ENCODE results near the gene TNFRSF4. TPM values are rescaled to one million over a fixed set of nuclear protein-coding genes. Genes with fewer than 3 reads are reported as not detected.

TNFRSF4 gene
- total and polyA plus RNA-seq, 8 donors, result 0.55 to 4.5 (median 2.9) TPM; not detected in 4

- Histone ChIP-seq H3K27me3 (no peaks in the 10 kb centered on the region), H3K36me3 (no peaks in the 10 kb centered on the region), H3K4me3 (no peak overlapping the region), H3K9me3 (peaks cover 0 to 8% (median 0%) of the 10 kb centered on the region in 4 donors), H3K27ac (no peak overlapping the region), H3K4me1 (no peaks in the 10 kb centered on the region)
- intact Hi-C loops (cut with DNase I; ENCODE audit: low total_unique reads), result no loop called here
- TF ChIP-seq POLR2AphosphoS5 (IDR thresholded peaks at IDR 0.05), result no peak
- TF ChIP-seq POLR2A (IDR thresholded peaks at IDR 0.05), result no peak
- TF ChIP-seq CTCF (IDR thresholded peaks at IDR 0.05), result no peak
- TF ChIP-seq EP300 (IDR thresholded peaks at IDR 0.05), result no peak
- DNase-seq, result no peak
- 69 to 87% (median 76%) methylated on average over 5 of the region's 5 CpGs for WGBS, 5 donors
Measured at GRCh38 chr1:1189111-1189510, 24.8 kb downstream of the TNFRSF4 start.

- H3K4me1 ChIP-seq, result no peaks in the 10 kb centered on the region
- peaks cover 0 to 4% (median 0%) of the 10 kb centered on the region in 3 donors for H3K27me3 ChIP-seq
- peaks cover 0 to 7% (median 0%) of the 10 kb centered on the region in 4 donors for H3K9me3 ChIP-seq
- TF ChIP-seq CTCF (IDR thresholded peaks at IDR 0.05), result no peak
- TF ChIP-seq POLR2A (IDR thresholded peaks at IDR 0.05), result no peak
- no peak for TF ChIP-seq EP300 (IDR thresholded peaks at IDR 0.05)
- no peak for TF ChIP-seq POLR2AphosphoS5 (IDR thresholded peaks at IDR 0.05)
- intact Hi-C loops (cut with DNase I; ENCODE audit: low total_unique reads), result no loop called here
- H3K27ac ChIP-seq, result no peak overlapping the region
- H3K36me3 ChIP-seq, result no peaks in the 10 kb centered on the region
- no peak for DNase-seq
- H3K4me3 ChIP-seq, result no peak overlapping the region
Measured at GRCh38 chr1:1187938-1188337, 26.0 kb downstream of the TNFRSF4 start.

- Histone ChIP-seq H3K4me3 (no peak overlapping the region), H3K36me3 (no peaks in the 10 kb centered on the region), H3K27ac (no peak overlapping the region), H3K27me3 (peaks cover 0 to 31% (median 0%) of the 10 kb centered on the region in 3 donors), H3K9me3 (no peaks in the 10 kb centered on the region), H3K4me1 (no peaks in the 10 kb centered on the region)
- intact Hi-C loops (cut with DNase I; ENCODE audit: low total_unique reads), result no loop called here
- peak in 1 of 2 donors; percentile 2 for DNase-seq
- TF ChIP-seq POLR2A (IDR thresholded peaks at IDR 0.05) (no peak), POLR2AphosphoS5 (IDR thresholded peaks at IDR 0.05) (no peak), EP300 (IDR thresholded peaks at IDR 0.05) (no peak), CTCF (IDR thresholded peaks at IDR 0.05) (no peak)
- 85 to 92% (median 90%) methylated on average over 26 to 31 of the region's 31 CpGs for WGBS, 5 donors
Measured at GRCh38 chr1:1185101-1185765, 28.7 kb downstream of the TNFRSF4 start.

GRCh38 chr1:1183833-1184775 lies 29.8 kb downstream of the TNFRSF4 start:
- peak in 1 of 2 donors; percentile 2 for DNase-seq
- no peaks in the 10 kb centered on the region for H3K9me3 ChIP-seq
- peaks cover 0 to 42% (median 0%) of the 10 kb centered on the region in 3 donors for H3K27me3 ChIP-seq
- H3K36me3 ChIP-seq, result no peaks in the 10 kb centered on the region
- H3K4me1 ChIP-seq, result no peaks in the 10 kb centered on the region
- intact Hi-C loops (cut with DNase I; ENCODE audit: low total_unique reads), result no loop called here
- 85 to 92% (median 90%) methylated on average over 22 to 32 of the region's 33 CpGs for WGBS, 5 donors
- no peak overlapping the region for H3K4me3 ChIP-seq
- no peak overlapping the region for H3K27ac ChIP-seq
- TF ChIP-seq CTCF (IDR thresholded peaks at IDR 0.05), result no peak
- no peak for TF ChIP-seq EP300 (IDR thresholded peaks at IDR 0.05)
- no peak for TF ChIP-seq POLR2A (IDR thresholded peaks at IDR 0.05)
- TF ChIP-seq POLR2AphosphoS5 (IDR thresholded peaks at IDR 0.05), result no peak
